Measurements from ENCODE around the gene RIT2.

DNA sequence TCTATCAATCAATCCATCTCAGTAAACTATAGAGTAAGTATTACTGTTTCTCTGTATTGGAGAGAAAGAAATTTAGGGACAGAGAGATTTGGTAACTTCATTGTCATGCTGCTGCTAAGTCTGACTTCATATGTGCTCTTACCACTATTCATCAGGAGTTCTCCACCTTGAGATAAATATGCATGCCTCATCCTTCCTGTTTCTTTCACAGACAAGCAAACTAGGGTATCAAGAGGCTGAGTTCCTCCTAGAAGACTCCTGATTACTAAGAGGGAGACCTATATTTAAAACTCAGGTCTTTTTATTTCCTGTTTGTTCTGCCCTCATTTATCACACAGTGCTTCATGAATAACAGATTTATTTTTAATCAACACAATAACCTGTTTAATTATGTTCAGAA is 34.1 kb downstream of the RIT2 start:
- TF ChIP-seq, protein P1, sequence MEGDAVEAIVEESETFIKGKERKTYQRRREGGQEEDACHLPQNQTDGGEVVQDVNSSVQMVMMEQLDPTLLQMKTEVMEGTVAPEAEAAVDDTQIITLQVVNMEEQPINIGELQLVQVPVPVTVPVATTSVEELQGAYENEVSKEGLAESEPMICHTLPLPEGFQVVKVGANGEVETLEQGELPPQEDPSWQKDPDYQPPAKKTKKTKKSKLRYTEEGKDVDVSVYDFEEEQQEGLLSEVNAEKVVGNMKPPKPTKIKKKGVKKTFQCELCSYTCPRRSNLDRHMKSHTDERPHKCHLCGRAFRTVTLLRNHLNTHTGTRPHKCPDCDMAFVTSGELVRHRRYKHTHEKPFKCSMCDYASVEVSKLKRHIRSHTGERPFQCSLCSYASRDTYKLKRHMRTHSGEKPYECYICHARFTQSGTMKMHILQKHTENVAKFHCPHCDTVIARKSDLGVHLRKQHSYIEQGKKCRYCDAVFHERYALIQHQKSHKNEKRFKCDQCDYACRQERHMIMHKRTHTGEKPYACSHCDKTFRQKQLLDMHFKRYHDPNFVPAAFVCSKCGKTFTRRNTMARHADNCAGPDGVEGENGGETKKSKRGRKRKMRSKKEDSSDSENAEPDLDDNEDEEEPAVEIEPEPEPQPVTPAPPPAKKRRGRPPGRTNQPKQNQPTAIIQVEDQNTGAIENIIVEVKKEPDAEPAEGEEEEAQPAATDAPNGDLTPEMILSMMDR (IDR thresholded peaks at IDR 0.05 in 4 of 5, conservative IDR thresholded peaks at IDR 0.05 in 1 of 5) = no peak
- TF ChIP-seq POLR2A (IDR thresholded peaks at IDR 0.05) = no peak
